GM19455 (cell line): ENCODE measurements around the gene PRAMEF1.
"Not testable (repeated sequence)": the region's sequence is repeated elsewhere in the genome, so short reads cannot be mapped to it uniquely, and the experiment has no call there.

ENCODE experiments used
- ATAC-seq: cut with Tn5 transposase; IDR thresholded peaks from one replicate; pipeline ENCODE4 v1.9.1; 2021; ENCODE audit not compliant: unreplicated experiment

PRAMEF1 gene

DNA sequence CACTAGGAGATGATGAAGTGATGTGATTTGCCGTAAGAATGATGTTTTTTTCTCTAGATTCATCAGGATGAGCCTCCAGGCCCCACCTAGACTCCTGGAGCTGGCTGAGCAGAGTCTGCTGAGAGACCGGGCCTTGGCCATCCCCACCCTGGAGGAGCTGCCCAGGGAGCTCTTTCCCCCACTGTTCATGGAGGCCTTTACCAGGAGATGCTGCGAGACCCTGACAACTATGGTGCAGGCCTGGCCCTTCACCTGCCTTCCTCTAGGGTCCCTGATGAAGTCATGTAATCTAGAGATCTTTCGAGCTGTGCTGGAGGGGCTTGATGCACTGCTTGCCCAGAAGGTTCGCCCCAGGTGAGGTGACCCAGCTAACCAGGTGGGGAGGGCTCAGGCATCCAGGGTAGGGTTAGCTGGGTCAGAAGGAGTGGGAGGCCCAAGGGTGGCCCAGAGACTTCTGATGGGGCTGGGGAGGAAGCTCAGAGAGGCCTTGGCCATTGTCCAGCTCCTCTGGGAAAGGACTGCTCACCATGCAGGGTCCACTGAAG, 16.3 kb upstream of the PRAMEF1 start:
- no peak for ATAC-seq

DNA sequence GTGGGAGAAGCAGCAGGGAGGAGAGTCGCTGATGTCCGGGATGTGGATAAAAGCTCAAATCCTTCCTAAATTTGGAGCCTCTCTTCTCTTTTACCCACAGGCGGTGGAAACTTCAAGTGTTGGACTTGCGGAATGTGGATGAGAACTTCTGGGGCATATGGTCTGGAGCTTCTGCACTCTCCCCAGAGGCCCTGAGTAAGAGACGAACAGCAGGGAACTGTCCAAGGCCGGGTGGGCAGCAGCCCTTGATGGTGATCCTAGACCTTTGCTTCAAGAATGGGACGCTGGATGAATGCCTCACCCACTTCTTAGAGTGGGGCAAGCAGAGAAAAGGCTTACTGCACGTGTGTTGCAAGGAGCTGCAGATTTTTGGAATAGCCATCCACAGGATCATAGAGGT, 15.8 kb upstream of the PRAMEF1 start:
- ATAC-seq = no peak

DNA sequence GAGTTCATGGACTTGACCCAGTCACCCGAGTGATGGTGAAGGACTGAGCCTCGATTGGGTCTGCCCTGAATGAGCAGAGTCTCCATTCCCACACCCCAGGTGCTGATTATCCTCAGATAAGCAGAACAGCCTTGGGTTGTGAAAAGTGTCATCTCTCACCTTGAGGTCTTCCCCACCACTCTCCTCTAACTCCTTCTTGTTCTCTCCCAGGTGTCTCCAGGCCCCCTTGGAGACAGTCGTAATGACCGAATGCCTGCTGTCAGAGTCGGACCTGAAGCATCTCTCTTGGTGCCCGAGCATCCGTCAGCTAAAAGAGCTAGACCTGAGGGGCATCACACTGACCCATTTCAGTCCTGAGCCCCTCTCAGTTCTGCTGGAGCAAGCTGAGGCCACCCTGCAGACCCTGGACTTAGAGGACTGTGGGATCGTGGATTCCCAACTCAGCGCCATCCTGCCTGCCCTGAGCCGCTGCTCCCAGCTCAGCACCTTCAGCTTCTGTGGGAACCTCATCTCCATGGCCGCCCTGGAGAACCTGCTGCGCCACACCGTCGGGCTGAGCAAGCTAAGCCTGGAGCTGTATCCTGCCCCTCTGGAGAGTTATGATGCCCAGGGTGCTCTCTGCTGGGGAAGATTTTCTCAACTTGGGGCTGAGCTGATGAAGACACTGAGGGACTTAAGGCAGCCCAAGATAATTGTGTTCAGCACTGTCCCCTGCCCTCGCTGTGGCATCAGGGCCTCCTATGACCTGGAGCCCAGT, 14.2 kb upstream of the PRAMEF1 start:
- no peak for ATAC-seq

DNA sequence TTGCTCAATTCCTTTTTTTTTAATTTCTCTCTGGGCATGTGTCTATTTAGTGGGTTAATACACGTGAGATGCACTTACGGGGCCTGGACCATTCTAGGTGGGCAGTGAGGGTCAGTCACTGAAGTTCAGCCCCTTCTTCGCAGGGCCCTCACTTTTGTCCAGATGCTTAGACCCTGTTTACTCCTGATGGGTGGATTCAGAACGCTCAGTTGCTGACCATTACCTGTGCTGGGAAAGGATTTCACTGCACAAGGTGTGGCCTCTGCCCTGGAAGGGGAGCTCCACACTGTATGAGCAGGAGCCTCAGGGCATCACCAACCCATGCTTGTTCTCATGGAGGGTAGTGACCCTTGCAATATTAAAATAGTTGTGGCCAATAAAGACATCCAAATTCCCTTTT, 13.1 kb upstream of the PRAMEF1 start:
- no peak for ATAC-seq

DNA sequence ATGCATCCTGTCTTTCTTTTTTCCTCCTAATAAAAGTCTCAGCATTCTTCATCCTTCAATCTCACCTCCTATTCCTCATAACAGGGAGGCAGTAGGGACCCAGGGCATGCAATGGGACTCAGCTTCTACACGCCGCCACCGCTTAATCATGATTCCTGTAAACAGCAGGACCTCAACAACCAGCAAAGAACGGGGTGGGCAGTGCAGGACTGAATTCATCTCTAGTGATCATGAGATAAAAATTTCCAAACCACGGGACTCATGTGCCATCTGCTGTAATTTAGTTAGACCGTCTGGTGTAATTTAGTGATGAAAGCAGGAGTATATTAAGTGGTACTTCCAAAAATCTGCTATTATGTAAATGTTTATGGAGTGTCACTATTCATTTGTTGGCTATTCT, 12.3 kb upstream of the PRAMEF1 start:
- ATAC-seq = no peak

DNA sequence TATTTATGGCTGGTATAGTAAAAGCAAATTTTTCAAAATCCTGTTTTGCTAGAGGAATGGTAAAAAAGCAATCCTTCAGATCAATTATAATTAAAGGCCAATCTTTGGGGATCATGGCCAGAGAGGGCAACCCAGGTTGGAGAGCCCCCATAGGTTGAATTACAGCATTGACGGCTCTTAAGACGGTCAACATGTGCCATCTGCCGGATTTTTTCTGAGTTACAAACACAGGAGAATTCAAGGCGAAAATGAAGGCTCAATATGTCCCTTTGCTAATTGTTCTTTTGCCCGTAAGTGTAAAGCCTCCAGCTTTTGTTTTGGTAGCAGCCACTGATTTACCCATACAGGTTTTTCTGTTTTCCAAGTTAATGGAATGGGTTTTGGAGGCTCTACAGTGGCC, 9.7 kb upstream of the PRAMEF1 start:
- not testable (repeated sequence) for ATAC-seq

DNA sequence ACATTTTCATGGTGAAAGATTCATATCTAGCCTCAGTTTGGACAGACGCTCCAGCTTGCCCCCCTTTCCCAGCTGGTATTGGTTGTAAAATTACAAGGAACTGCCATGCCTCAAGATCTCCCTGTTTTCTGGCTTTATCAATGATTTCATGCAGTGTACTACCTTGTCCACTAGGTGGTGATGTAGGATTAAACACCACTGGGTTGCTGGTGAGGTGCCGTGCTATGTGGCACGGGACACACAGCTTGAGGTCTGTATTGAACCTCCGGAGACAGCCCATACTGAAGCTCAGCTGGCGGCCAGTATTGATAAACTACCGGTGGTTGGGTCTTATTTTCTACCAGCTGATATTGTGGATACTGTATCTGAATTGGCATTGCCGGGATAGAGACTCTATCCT, 7.4 kb upstream of the PRAMEF1 start:
- not testable (repeated sequence) for ATAC-seq

DNA sequence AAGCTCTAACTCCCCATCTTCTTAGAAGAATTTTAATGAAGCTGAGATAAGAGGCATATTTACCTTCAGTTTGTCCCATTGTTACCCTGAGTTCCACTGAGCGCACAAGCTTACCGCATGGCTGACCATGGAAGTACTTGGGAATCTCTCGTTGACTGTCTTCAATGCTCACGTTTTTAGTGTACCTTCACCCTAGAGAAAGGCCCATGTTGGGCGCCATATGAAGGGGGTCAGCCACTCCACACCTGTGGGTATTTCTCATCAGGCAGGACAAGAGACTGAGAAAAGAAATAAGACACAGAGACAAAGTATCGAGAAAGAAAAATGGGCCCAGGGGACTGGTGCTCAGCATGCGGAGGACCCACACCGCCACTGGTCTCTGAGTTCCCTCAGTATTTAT, 6.5 kb upstream of the PRAMEF1 start:
- not testable (repeated sequence) for ATAC-seq

DNA sequence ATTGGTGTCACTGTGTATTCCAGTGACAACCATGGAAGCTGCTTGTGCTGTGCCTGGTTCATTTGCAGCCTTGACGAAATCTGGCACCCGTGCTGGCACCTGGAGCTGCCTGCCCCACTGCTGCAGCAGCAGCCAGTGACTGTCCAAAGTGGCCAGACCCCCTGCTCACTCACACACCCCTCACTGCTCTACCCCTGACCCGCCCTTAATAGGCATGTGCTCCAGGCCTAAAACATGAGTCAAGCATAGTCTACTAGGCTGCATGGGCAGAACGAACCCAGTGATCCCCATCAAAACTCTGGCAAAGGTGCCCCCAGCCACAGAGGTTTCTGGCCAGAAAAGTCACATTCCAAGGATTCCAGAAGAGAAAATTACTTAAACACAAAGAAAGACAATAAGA, 7.7 kb downstream of the PRAMEF1 start:
- ATAC-seq = no peak

DNA sequence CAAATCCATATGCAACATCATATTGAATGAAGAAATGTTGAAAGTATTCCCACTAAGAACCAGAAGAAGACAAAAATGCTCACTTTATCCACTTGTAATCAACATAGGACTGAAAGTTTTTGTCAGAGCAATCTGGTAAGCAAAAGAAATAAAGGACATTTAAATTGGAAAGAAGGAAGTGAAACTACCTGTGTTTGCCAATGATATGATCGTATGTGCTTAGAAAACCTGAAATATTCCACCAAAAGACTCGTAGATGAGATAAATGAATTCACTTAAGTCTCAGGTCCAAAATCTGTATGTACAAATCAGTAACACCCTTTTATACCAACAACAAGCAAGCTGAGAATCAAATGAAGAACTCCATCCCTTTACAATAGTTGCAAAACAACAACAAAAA, 8.5 kb downstream of the PRAMEF1 start:
- ATAC-seq = no peak

DNA sequence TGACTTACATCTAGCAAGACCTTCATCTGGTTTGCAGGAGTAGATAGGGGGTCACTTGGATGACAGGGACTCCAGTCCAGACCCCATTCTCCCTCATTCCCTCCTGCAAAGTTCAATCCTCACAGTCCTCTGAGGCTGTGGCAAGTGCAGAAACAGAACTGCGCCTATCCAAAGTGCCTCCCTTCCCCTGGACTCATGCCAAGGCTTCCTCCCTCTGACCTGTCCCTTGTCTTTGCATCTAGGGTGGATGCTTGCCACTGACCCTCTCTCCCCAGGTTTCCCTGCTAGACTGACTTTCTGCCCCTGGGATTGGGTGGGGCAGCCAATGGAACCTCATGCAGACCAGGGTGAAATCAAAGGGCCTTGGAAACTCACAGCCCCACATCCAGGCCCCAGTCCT, 18.7 kb downstream of the PRAMEF1 start:
- no peak for ATAC-seq

DNA sequence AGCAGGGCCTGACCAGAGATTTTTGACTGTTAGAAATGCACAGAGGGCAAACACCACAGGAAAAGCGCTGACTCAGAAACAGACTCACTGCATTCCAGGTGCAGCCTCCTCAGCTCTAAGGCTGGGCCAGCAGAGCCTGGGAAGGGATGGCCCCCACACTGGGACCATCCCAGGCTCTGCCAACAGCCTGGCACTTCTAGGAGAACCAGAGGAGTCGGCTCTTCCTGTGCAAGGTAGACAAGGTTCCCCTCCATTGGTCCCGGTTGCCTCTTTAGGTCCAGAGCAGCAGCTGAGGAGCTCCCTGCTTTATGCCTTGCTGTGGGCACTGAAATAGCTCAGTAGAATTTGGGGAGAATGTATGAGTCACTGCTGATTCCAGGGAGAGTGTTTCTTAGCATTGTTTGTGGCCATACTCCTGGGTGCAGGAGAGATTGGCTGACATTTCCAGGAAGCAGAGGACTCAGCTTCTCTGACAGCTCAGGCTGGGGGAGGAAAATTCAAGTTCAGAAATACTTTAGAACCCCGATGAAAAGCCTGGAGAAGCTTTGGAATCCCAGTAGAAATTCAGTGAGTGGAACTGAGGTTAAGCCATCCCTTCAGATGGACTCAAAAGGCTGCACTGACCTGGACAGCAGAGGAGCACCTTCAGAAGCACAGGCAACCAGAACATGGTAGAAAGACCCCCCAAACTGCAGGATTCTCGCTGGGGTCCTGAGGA, 19.7 kb downstream of the PRAMEF1 start:
- no peak for ATAC-seq

DNA sequence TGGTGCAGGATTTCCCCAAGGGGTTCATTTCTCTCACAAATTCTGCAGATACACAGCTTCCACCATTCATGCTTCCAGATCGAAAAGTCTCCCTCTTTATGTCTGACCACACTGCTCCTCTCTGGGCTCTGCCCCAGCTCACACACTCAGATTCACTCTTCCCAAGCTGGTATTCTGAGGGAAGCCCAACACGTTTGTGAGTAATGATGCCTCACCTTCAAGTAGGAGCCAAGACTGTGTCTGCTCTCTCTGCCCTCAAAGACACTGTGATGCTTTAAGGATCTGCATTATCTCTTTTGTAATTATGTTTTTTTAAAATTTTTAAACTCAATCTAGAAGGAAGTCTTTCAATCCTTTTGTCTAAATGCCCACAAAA, 20.2 kb downstream of the PRAMEF1 start:
- no peak for ATAC-seq

DNA sequence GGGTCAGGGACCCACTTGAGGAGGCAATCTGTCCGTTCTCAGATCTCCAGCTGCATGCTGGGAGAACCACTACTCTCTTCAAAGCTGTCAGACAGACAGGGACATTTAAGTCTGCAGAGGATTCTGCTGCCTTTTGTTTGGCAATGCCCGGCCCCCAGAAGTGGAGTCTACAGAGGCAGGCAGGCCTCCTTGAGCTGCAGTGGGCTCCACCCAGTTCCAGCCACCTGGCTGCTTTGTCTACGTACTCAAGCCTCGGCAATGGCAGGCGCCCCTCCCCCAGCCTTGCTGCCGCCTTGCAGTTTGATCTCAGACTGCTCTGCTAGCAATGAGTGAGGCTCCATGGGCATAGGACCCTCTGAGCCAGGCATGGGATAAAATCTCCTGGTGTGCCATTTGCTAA, 27.9 kb downstream of the PRAMEF1 start:
- ATAC-seq = not testable (repeated sequence)

DNA sequence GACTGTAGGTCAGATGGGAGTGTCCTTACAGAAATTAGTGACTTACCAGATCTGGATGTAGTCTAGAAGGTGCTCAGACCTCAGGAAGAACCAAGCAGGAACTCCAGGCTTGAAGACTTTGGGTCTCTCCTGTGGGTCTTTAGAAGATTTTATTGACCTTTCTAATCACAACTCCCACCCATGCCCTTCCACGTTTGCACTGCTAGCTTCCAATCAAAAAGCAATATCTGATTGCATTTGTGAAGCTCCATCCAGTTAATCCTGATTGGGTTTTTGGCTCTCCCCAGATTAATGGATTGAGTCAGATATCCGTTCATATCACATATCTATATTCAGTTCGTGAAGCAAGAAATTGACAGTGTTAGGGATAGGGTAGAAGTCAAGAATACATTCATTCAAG, 40.1 kb downstream of the PRAMEF1 start, which contains the start of gene PRAMEF11:
PRAMEF11 (minus strand) TSS at position 101 of the 400 bp plus-strand sequence. CDS start 2,621 bp downstream, outside the sequence.
- ATAC-seq = not testable (repeated sequence)

DNA sequence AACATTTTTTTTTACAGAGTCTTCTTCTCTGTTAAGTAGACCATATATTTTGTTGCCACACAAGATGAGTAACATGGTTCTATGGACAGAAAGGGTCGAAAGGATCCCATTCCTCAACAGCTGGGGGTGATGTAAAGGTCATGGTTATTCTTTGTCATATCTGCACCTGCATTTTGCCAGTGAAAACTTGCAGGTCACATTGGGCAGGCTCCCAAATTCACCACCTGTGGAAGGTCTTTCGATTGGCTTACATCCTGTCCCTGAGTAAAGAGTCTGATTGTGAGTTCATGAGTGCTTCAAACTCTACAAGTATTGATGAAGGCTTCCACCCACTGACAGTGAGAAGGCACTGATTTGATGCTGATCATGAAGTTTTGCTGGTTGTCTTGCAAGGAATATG, 42.1 kb downstream of the PRAMEF1 start:
- not testable (repeated sequence) for ATAC-seq
